ENCODE results near the gene B3GNT7. TPM values are rescaled to one million over a fixed set of nuclear protein-coding genes. Genes with fewer than 3 reads are reported as not detected.
"Not testable (repeated sequence)": the region's sequence is repeated elsewhere in the genome, so short reads cannot be mapped to it uniquely, and the experiment has no call there.

Gene B3GNT7
- polyA plus RNA-seq, 1 donor, result 0.48 TPM

- DNase-seq (ENCODE audit: low read depth), result no peak
Measured at GRCh38 chr2:231425811-231426703, 30.5 kb downstream of the B3GNT7 start.

DNA sequence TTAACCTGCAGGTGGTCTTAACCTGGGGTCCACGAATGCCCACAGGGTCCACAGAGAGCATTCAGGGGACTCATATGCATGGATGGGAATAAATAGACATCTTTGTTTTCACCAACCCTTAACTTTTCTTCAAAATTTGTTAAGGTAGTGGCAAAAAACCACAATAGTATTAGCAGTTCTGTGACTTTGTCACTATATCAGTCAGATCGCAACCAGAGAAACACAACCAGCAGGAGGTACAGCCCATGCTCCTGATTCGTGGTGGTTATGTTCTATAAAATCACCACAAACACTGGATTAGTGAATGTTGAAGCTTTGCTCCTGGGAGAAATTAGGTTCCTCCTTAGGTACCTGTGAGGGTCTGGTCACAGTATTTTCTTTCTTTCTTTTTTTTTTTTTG, 31.6 kb downstream of the B3GNT7 start:
- DNase-seq (ENCODE audit: low read depth), result no peak

DNA sequence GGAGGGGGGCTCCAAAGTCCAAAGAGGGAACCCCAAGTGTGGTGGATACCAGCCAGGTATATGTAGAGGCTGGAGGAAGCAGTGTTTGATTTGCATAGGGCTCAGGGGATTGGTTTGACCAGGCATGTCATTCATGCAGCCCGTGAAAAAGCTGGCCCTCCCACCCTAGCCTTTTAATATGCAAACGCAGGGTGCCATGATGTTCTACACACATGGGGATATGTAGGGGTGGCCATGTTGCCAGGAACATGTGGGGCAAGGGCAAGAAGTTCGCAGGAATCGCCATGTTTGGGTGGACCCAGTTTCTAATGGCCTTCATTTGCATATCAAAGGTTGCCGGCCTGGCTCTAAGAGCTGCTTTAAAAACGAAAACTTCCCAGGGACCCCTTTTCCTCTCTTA, 33.6 kb downstream of the B3GNT7 start:
- no peak for DNase-seq (ENCODE audit: low read depth)

GRCh38 chr2:231429901-231430300, 34.4 kb downstream of the B3GNT7 start:
- no peak for DNase-seq (ENCODE audit: low read depth)

DNA sequence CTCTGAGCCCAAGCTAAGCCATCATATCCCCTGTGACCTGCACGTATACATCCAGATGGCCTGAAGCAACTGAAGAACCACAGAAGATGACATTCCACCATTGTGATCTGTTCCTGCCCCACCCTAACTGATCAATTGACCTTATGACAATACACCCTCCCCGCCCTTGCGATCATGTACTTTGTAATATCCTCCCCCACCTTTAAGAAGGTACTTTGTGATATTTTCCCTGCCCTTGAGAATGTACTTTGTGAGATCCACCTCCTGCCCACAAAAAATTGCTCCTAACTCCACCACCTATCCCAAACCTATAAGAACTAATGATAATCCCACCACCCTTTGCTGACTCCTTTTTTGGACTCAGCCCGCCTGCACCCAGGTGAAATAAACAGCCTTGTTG, 34.9 kb downstream of the B3GNT7 start:
- not testable (repeated sequence) for DNase-seq (ENCODE audit: low read depth)

DNA sequence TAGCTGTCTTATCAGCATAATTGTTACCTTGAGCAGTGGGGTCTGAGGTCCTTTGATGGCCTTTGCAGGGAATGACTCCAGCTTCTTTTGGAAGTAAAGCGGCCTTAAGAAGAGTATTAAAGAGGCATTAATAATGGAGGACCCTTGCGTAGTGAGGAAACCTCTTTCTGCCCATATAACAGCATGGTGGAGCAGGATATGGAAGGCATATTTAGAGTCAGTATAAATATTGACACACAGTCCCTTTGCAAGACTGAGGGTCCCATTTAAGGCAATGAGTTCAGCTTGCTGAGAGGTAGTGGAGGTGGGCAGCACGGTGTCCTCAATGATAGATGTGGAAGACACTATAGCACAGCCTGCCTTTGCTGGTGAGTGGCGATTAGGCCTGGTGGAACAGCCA, 36.1 kb downstream of the B3GNT7 start:
- no peak for DNase-seq (ENCODE audit: low read depth)

GRCh38 chr2:231433990-231434389, 38.5 kb downstream of the B3GNT7 start:
- DNase-seq (ENCODE audit: low read depth), result no peak

DNA sequence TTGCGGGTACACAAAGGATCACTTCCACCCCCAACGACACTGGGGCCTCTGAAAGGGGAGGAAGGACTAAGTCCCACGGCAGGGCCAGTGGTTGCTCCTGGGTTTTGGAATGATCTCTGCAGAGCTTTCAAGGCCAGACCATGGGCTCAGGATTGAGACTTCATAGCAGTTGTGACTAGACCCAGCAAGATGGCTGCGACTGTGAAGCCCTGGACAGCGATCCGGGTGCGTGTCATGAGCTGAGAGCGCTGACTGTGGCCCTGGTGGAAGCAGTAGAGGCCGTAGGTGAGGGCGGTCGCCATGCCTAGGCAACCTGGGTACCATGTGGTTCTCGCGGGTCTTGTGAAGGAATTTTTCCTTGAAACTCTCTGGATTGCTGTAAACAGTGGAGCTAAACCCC, 41.4 kb downstream of the B3GNT7 start:
- DNase-seq (ENCODE audit: low read depth), result no peak

- no peak for DNase-seq (ENCODE audit: low read depth)
Measured at GRCh38 chr2:231449503-231450054, 54.1 kb downstream of the B3GNT7 start.

DNA sequence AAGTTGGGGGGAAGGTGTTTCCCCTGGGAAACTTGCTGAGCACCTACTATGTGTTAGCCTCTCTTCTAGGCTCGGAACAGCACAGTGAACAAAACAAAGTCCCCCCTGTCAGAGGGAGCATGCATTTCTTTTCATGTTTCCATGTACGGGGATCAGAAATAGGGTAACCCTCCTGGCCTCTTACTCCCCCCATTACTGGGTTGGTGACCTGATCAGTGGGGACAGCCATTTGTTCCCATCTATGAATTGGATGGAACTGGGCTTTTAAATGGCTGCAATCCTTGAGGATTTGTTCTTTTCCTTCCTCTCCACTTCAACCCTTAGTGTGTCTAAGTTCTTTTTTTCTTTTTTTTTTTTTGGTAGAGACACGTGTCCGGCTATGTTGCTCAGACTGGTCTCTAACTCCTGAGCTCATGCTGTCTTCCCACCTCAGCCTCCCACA, 55.1 kb downstream of the B3GNT7 start:
- DNase-seq (ENCODE audit: low read depth), result no peak

Other genes starting within 250 kb of the B3GNT7 start
- 3.9 TPM for gene ARMC9, start 197.1 kb upstream of the B3GNT7 start, polyA plus RNA-seq (ENCODE audit: insufficient read length)
- 593 TPM for gene NCL, start 68.8 kb downstream of the B3GNT7 start, polyA plus RNA-seq (ENCODE audit: insufficient read length)
- 0.38 TPM for gene NMUR1, start 134.7 kb downstream of the B3GNT7 start, polyA plus RNA-seq (ENCODE audit: insufficient read length)
- gene TEX44, start 197.2 kb downstream of the B3GNT7 start, polyA plus RNA-seq (ENCODE audit: insufficient read length), result not detected

Measured in forelimb muscle (tissue), 1 donor.